Measurements from ENCODE around the gene CCDC142. TPM values are rescaled to one million over a fixed set of nuclear protein-coding genes. Genes with fewer than 3 reads are reported as not detected.
A peak's percentile ranks its signal among the peaks of the same experiment; 100 is the strongest.

CCDC142 gene
- total and polyA plus RNA-seq, 10 donors, result 2.8 to 59.4 (median 26.0) TPM

- DNase-seq, result peak; percentile 99
- intact Hi-C loops (cut with DNase I; ENCODE audit: low total_unique reads), result no loop called here
- Histone ChIP-seq H3K4me1 (peaks cover 32 to 67% (median 44%) of the 10 kb centered on the region in 6 donors), H3K9me3 (no peaks in the 10 kb centered on the region), H3K27ac (peak within 1 kb of the TSS; percentile 95 to 100 (median 98)), H3K27me3 (replicated peaks in 1 of 7) (no peaks in the 10 kb centered on the region), H3K4me3 (peak within 1 kb of the TSS; percentile 55 to 91 (median 72)), H3K36me3 (peaks cover 0 to 35% (median 20%) of the 10 kb centered on the region in 6 donors)
- 0 to 2% (median 0%) methylated on average over 26 to 38 of the region's 38 CpGs for WGBS, 5 donors
- TF ChIP-seq POLR2A (IDR thresholded peaks at IDR 0.05) (peak; percentile 64 to 76 (median 65)), CTCF (IDR thresholded peaks at IDR 0.05 in 8 of 11, conservative IDR thresholded peaks at IDR 0.05 in 3 of 11) (peak in 1 of 11 experiments; percentile 22), POLR2AphosphoS5 (IDR thresholded peaks at IDR 0.05) (peak; percentile 90 to 93 (median 92))
These were observed 24.5 kb downstream of the CCDC142 start, which contains the start of gene WBP1 for GRCh38 chr2:74458132-74458937. Gene WBP1 (plus strand): TSS chr2:74458438. CDS start chr2:74458603, 165 bp downstream.

GRCh38 chr2:74457549-74458131, 25.2 kb downstream of the CCDC142 start:
- Histone ChIP-seq H3K27me3 (replicated peaks in 1 of 7) (no peaks in the 10 kb centered on the region), H3K27ac (peak overlapping the region; percentile 95 to 100 (median 98)), H3K36me3 (peaks cover 0 to 28% (median 17%) of the 10 kb centered on the region in 6 donors), H3K4me1 (peaks cover 32 to 65% (median 41%) of the 10 kb centered on the region in 6 donors), H3K4me3 (peak overlapping the region; percentile 55 to 91 (median 72)), H3K9me3 (no peaks in the 10 kb centered on the region)
- intact Hi-C loops (cut with DNase I; ENCODE audit: low total_unique reads), result no loop called here
- WGBS, 5 donors, result 0 to 1% (median 0%) methylated on average over 30 to 46 of the region's 46 CpGs
- DNase-seq, result peak; percentile 97
- TF ChIP-seq CTCF (IDR thresholded peaks at IDR 0.05 in 8 of 11, conservative IDR thresholded peaks at IDR 0.05 in 3 of 11) (peak in 1 of 11 experiments; percentile 9), POLR2AphosphoS5 (IDR thresholded peaks at IDR 0.05) (peak; percentile 93 to 98 (median 97)), POLR2A (IDR thresholded peaks at IDR 0.05) (peak; percentile 35 to 91 (median 62))

GRCh38 chr2:74457129-74457548, 25.7 kb downstream of the CCDC142 start:
- Histone ChIP-seq H3K27ac (peak overlapping the region; percentile 95 to 100 (median 98)), H3K27me3 (replicated peaks in 1 of 7) (no peaks in the 10 kb centered on the region), H3K9me3 (no peaks in the 10 kb centered on the region), H3K4me3 (peak overlapping the region; percentile 55 to 91 (median 72)), H3K4me1 (peaks cover 32 to 68% (median 41%) of the 10 kb centered on the region in 6 donors), H3K36me3 (peaks cover 0 to 23% (median 12%) of the 10 kb centered on the region in 6 donors)
- intact Hi-C loops (cut with DNase I; ENCODE audit: low total_unique reads), result no loop called here
- DNase-seq, result no peak
- TF ChIP-seq CTCF (IDR thresholded peaks at IDR 0.05 in 8 of 11, conservative IDR thresholded peaks at IDR 0.05 in 3 of 11) (no peak), POLR2A (IDR thresholded peaks at IDR 0.05) (no peak), POLR2AphosphoS5 (IDR thresholded peaks at IDR 0.05) (no peak)
- WGBS, 5 donors, result 0 to 1% (median 0%) methylated on average over 19 to 27 of the region's 27 CpGs

Data from spleen (tissue), 11 donors.